Measurements from ENCODE around the gene GPSM1. TPM values are rescaled to one million over a fixed set of nuclear protein-coding genes. Genes with fewer than 3 reads are reported as not detected.
A peak's percentile ranks its signal among the peaks of the same experiment; 100 is the strongest.

Gene GPSM1
- polyA plus RNA-seq, 1 of the 3 experiments (the other 2 are of a cell fraction), result 26.7 TPM

- Histone ChIP-seq H4K20me1 (ENCODE audit: insufficient read depth) (no peaks in the 10 kb centered on the region), H3K4me1 (ENCODE audit: control insufficient read depth in 1 of 2, insufficient read depth in 2 of 2, low read depth in 1 of 2, low read length in 1 of 2) (no peaks in the 10 kb centered on the region; a peak in 1 of 4 replicates), H3K4me3 (ENCODE audit: low read depth in 2 of 2, low read length in 1 of 2) (peak overlapping the region in 1 of 2 experiments; percentile 29; a peak in 1 of 4 replicates), H3K27ac (ENCODE audit: low read depth in 2 of 2, low read length in 1 of 2) (no peak overlapping the region), H3K27me3 (ENCODE audit: insufficient read depth) (no peaks in the 10 kb centered on the region), H3K4me2 (no peak overlapping the region), H3K9me3 (no peaks in the 10 kb centered on the region), H3K36me3 (replicated peaks in 1 of 2; ENCODE audit: control insufficient read depth in 1 of 2, insufficient read depth in 2 of 2, low read length in 1 of 2) (peaks cover 0 to 60% of the 10 kb centered on the region in 2 experiments), H3K9ac (no peak overlapping the region), H2AFZ (ENCODE audit: low read depth) (no peak overlapping the region), H3K9me2 (no peaks in the 10 kb centered on the region), H3K79me2 (ENCODE audit: insufficient read depth) (no peaks in the 10 kb centered on the region), H3F3A (replicated peaks; ENCODE audit: insufficient read depth) (no peaks in the 10 kb centered on the region)
- TF ChIP-seq IRF3 (IDR thresholded peaks at IDR 0.05; ENCODE audit: low read depth, low read length), result no peak
- peak; percentile 62 for TF ChIP-seq RAD21 (IDR thresholded peaks at IDR 0.05; ENCODE audit: low read length)
- peak; percentile 42 for TF ChIP-seq SMC3 (IDR thresholded peaks at IDR 0.05; ENCODE audit: low read depth, low read length)
- no peak for TF ChIP-seq TCF12 (IDR thresholded peaks at IDR 0.05)
- TF ChIP-seq CTCF (IDR thresholded peaks at IDR 0.05), result peak; percentile 73
- WGBS (ENCODE audit: low lambda C conversion rate), result 82% methylated on average over 16 of the region's 32 CpGs
- CTCF ChIA-PET, result interaction anchor here (0.6 to 2.6 kb wide), 8 partner anchors 11 to 62 kb away, joined by 3 to 11 read pairs (median 4); no protein-coding TSS in a partner anchor
- POLR2A ChIA-PET, result no interaction called here
- peak; percentile 83 for DNase-seq
Measured at GRCh38 chr9:136339173-136339957, 12.0 kb downstream of the GPSM1 start.

- no peaks in the 10 kb centered on the region for H3K9me2 ChIP-seq
- no peak overlapping the region for H3K4me3 ChIP-seq (ENCODE audit: low read depth in 2 of 2, low read length in 1 of 2)
- H3K4me1 ChIP-seq (ENCODE audit: control insufficient read depth in 1 of 2, insufficient read depth in 2 of 2, low read depth in 1 of 2, low read length in 1 of 2), result peaks cover 0 to 4% of the 10 kb centered on the region in 2 experiments; a peak in 1 of 4 replicates
- H2AFZ ChIP-seq (ENCODE audit: low read depth), result no peak overlapping the region
- CTCF ChIA-PET, result interaction anchor here (0.6 to 2.6 kb wide), 8 partner anchors 11 to 61 kb away, joined by 3 to 11 read pairs (median 4); no protein-coding TSS in a partner anchor
- H3K79me2 ChIP-seq (ENCODE audit: insufficient read depth), result no peaks in the 10 kb centered on the region
- 89% methylated on average over 3 of the region's 12 CpGs for WGBS (ENCODE audit: low lambda C conversion rate)
- H3K36me3 ChIP-seq (replicated peaks in 1 of 2; ENCODE audit: control insufficient read depth in 1 of 2, insufficient read depth in 2 of 2, low read length in 1 of 2), result peaks cover 0 to 60% of the 10 kb centered on the region in 2 experiments
- H3K4me2 ChIP-seq, result no peak overlapping the region
- H3F3A ChIP-seq (replicated peaks; ENCODE audit: insufficient read depth), result no peaks in the 10 kb centered on the region
- TF ChIP-seq GATA2 (CRISPR knock-in tag; IDR thresholded peaks at IDR 0.05), result no peak
- TF ChIP-seq IRF3 (IDR thresholded peaks at IDR 0.05; ENCODE audit: low read depth, low read length), result no peak
- TF ChIP-seq ELF1 (IDR thresholded peaks at IDR 0.05), result no peak
- POLR2A ChIA-PET, result no interaction called here
- no peak overlapping the region for H3K9ac ChIP-seq
- DNase-seq, result no peak
- H3K27ac ChIP-seq (ENCODE audit: low read depth in 2 of 2, low read length in 1 of 2), result no peak overlapping the region
- no peaks in the 10 kb centered on the region for H3K27me3 ChIP-seq (ENCODE audit: insufficient read depth)
- H3K9me3 ChIP-seq, result no peaks in the 10 kb centered on the region
- H4K20me1 ChIP-seq (ENCODE audit: insufficient read depth), result no peaks in the 10 kb centered on the region
Measured at GRCh38 chr9:136339958-136340310, 12.6 kb downstream of the GPSM1 start.

Measured in SK-N-SH (cell line).